ENCODE measurements around the gene DIAPH3. TPM values are rescaled to one million over a fixed set of nuclear protein-coding genes. Genes with fewer than 3 reads are reported as not detected.

Gene DIAPH3
- total RNA-seq, 2 donors from 2014 or later, result 0.83 to 2.6 TPM

- intact Hi-C loops (cut with DNase I), result no loop called here
- DNase-seq (ENCODE audit: low spot score), result no peak
Observed at GRCh38 chr13:59755632-59756290, 408.0 kb downstream of the DIAPH3 start.

GRCh38 chr13:59754411-59754810 lies 409.3 kb downstream of the DIAPH3 start:
- intact Hi-C loops (cut with DNase I), result no loop called here
- DNase-seq (ENCODE audit: low spot score), result no peak

- no peak for DNase-seq (ENCODE audit: low spot score)
- intact Hi-C loops (cut with DNase I), result no loop called here
Observed at GRCh38 chr13:59750860-59751259, 412.9 kb downstream of the DIAPH3 start.

- DNase-seq (ENCODE audit: low spot score), result no peak
- intact Hi-C loops (cut with DNase I), result no loop called here
Observed at GRCh38 chr13:59748046-59748445, 415.7 kb downstream of the DIAPH3 start.

- DNase-seq (ENCODE audit: low spot score), result no peak
- intact Hi-C loops (cut with DNase I), result no loop called here
Observed at GRCh38 chr13:59747529-59747928, 416.2 kb downstream of the DIAPH3 start.

GRCh38 chr13:59746291-59746962 lies 417.3 kb downstream of the DIAPH3 start:
- intact Hi-C loops (cut with DNase I), result no loop called here
- DNase-seq (ENCODE audit: low spot score), result no peak

GRCh38 chr13:59745392-59745788 lies 418.3 kb downstream of the DIAPH3 start:
- no peak for DNase-seq (ENCODE audit: low spot score)
- intact Hi-C loops (cut with DNase I), result no loop called here

- intact Hi-C loops (cut with DNase I), result no loop called here
Observed at GRCh38 chr13:59744747-59745391, 418.9 kb downstream of the DIAPH3 start.

GRCh38 chr13:59743195-59743594 lies 420.5 kb downstream of the DIAPH3 start:
- intact Hi-C loops (cut with DNase I), result no loop called here
- no peak for DNase-seq (ENCODE audit: low spot score)

More at GRCh38 chr13:59744747-59745391, 418.9 kb downstream of the DIAPH3 start:
- no peak for DNase-seq (ENCODE audit: low spot score)

GRCh38 chr13:59742467-59742866 lies 421.3 kb downstream of the DIAPH3 start:
- intact Hi-C loops (cut with DNase I), result no loop called here
- no peak for DNase-seq (ENCODE audit: low spot score)

- DNase-seq (ENCODE audit: low spot score), result no peak
- intact Hi-C loops (cut with DNase I), result no loop called here
Observed at GRCh38 chr13:59738921-59739320, 424.8 kb downstream of the DIAPH3 start.

- DNase-seq (ENCODE audit: low spot score), result no peak
- intact Hi-C loops (cut with DNase I), result no loop called here
Observed at GRCh38 chr13:59734393-59734792, 429.3 kb downstream of the DIAPH3 start.

GRCh38 chr13:59733744-59734143 lies 430.0 kb downstream of the DIAPH3 start:
- intact Hi-C loops (cut with DNase I), result no loop called here
- DNase-seq (ENCODE audit: low spot score), result no peak

GRCh38 chr13:59730026-59730425 lies 433.7 kb downstream of the DIAPH3 start:
- intact Hi-C loops (cut with DNase I), result no loop called here
- DNase-seq (ENCODE audit: low spot score), result no peak

GRCh38 chr13:59728896-59729545 lies 434.7 kb downstream of the DIAPH3 start:
- intact Hi-C loops (cut with DNase I), result no loop called here
- DNase-seq (ENCODE audit: low spot score), result no peak

GRCh38 chr13:59721926-59722910 lies 441.5 kb downstream of the DIAPH3 start:
- no peak for DNase-seq (ENCODE audit: low spot score)
- intact Hi-C loops (cut with DNase I), result no loop called here

GRCh38 chr13:59715611-59716010 lies 448.1 kb downstream of the DIAPH3 start:
- intact Hi-C loops (cut with DNase I), result no loop called here
- no peak for DNase-seq (ENCODE audit: low spot score)

- intact Hi-C loops (cut with DNase I), result no loop called here
- no peak for DNase-seq (ENCODE audit: low spot score)
Observed at GRCh38 chr13:59710996-59711701, 452.6 kb downstream of the DIAPH3 start.
